Mammary epithelial cell (primary cell): ENCODE measurements around the gene PHF3.

Experiments used
- CTCF ChIP-seq, 2 donors: IDR thresholded peaks in 1 of 2; conservative IDR thresholded peaks in 1 of 2; 2 replicates each; pipeline ENCODE4 v1.5.1; 2011 to 2012; ENCODE audit warnings: inconsistent platforms in 2 of 2, low read length in 2 of 2, mild to moderate bottlenecking in 2 of 2, control low read depth in 1 of 2, low read depth in 1 of 2; ENCODE audit not compliant: insufficient read depth in 1 of 2; ENCODE audit errors: extremely low read depth in 1 of 2
- EZH2 ChIP-seq: IDR thresholded peaks from 2 replicates; pipeline ENCODE4 v1.6.1; 2012; ENCODE audit warnings: low read length, inconsistent platforms, borderline replicate concordance

GRCh38 chr6:63739094-63739687 is 103.6 kb downstream of the PHF3 start:
- TF ChIP-seq CTCF (conservative IDR thresholded peaks at IDR 0.05 in 1 of 2, IDR thresholded peaks at IDR 0.05 in 1 of 2; ENCODE audit: extremely low read depth in 1 of 2, insufficient read depth in 1 of 2, low read depth in 1 of 2, low read length in 2 of 2) = no peak
- no peak for TF ChIP-seq EZH2
